CD4-positive, alpha-beta T cell treated with Interleukin-2 at 100 ng/mL for 4 hours (primary cell): ENCODE data around the gene ST6GALNAC3.
"Not testable (repeated sequence)": the region's sequence is repeated elsewhere in the genome, so short reads cannot be mapped to it uniquely, and the experiment has no call there.

Experiments
- DNase-seq: peaks from one replicate; pipeline ENCODE4 v3.0.0-alpha.2; 2020; ENCODE audit warnings: low spot score

The ST6GALNAC3 gene

DNA sequence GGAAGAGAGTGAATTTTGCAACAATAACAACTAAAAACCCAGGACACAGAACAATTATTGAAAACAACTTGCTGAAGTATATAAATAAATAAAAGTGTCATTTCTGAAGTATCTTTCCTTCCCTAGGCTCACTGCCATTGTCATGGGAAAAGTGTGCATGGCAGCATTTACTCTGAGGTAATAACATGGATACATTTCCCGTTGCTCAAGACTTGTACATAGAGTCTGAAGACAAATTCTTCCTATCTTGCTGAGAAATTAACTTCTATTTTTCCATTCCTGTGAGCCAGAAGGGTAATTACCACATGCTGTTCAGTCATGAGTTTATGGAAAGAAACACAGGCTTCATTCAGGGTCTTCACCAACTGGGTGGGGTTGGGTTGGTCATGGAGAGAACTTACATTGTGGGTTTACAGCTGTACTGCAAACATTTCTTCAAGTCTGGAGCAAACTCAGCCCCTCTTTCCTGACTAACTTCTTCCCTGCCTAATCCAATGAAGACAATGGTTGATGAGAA is 32.2 kb downstream of the ST6GALNAC3 start:
- DNase-seq = no peak

DNA sequence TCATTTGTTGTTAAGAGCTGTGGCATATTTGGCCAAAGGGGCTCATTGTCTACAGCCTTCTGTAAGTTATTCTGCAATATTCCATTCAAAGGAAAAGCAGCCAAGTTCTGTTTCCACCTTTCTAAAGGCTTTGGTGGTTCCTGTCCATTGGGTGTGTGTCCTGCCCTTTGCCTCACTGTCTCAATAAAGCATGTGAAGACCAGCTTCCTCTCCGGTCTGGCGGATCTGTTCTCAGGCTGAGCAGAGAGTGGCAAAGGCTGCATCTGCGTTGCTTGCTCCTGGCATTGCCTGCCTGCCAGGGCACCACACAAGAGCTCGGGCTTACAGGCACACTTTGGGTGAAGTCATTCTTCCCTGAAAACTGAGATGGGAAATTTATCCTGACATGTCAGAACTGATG is 34.9 kb downstream of the ST6GALNAC3 start:
- DNase-seq = no peak

DNA sequence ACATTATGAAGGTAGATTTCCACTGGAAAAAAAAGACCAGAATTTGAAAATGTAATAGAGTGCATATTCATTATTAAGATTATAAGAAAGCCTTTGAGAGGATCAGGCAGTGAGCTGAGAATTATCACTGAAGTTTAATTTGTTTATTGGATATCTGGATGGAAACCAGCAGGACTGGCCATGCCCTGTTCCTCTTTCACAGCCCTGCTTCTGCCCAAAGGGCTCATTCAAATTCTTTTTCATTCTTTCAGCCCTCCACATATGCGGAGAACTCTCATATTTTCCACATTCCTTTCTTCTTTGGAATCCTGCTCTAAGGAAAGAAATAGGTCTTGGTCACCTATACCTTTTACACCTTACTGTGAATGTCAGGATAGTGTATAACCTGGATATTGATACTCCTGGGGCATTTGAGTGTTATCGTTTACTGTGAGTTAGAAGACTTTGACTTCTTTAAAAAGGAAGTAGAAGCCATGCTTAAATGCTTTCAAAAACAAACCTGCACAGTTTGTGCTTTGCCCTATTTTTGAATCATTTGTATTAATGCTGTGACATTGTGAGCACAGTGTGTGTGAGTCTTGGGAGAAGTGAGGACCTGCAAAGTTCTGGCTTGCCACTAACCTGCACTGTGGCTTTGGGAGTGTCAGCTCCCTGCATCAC is 35.5 kb downstream of the ST6GALNAC3 start:
- DNase-seq = no peak

DNA sequence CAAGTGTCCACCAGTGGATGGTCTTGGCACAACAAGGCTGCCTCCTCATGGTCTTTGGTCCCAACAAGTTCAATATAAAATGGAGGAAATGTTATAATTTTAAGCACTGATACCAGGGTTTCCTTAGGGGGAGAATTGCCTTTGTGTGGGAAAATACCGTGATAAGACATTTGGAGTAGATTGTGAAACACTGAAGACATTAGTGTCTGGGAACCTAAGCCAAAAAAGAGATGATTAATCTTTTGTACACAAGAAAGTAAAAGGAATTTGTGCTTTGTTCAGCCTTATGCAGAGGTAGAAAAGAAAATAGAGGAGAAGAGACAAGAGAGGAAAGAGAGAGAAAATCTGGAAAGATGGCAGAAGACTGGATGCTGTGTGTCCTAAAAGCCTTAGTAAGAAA is 36.1 kb downstream of the ST6GALNAC3 start:
- DNase-seq = no peak

DNA sequence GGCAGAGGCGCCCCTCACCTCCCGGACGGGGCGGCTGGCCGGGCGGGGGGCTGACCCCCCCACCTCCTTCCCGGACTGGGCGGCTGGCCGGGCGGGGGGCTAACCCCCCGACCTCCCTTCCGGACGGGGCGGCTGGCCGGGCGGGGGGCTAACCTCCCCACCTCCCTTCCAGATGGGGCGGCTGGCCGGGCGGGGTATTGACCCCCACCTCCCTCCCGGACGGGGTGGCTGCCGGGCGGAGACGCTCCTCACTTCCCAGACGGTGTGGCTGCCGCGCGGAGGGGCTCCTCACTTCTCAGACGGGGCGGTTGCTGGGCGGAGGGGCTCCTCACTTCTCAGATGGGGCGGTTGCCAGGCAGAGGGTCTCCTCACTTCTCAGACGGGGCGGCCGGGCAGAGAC is 37.8 kb downstream of the ST6GALNAC3 start:
- DNase-seq = not testable (repeated sequence)

DNA sequence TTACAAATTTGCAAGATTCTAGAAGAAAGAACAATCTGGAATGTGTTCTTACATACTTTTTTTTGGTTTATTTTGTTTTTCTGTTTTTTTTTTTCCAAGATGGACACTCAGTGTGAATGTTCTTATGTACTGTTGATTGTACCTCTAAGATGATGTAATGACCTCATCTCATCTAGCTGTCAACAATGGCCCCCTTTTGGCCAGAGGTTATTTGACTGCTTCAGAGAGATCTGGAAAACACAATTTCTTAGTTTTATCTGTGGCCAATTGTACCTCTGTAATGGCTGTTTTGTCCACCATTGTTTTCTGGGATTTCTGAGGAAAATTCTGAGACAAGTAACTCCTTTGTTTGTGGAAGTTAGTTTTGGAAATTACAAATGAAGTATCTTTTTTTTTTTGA is 38.9 kb downstream of the ST6GALNAC3 start:
- DNase-seq = no peak

DNA sequence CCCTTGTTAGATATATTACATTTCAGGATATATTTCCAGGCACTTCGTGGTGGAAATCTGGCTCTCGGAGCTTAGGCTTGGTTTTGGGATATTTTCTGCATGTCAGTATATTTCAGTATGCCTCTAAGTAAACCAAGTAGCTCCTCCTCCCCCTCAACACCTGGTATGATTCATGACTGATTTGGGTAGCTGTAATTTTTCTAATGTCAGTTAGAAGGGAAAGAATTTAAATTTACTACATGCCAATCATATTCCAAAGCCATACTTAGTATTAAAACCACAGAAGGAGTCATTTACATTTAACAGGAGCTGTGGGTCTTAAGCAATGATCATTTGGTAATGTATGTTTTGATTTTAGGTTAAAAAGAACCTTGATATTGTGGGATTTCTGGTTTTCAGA is 40.6 kb downstream of the ST6GALNAC3 start:
- no peak for DNase-seq

DNA sequence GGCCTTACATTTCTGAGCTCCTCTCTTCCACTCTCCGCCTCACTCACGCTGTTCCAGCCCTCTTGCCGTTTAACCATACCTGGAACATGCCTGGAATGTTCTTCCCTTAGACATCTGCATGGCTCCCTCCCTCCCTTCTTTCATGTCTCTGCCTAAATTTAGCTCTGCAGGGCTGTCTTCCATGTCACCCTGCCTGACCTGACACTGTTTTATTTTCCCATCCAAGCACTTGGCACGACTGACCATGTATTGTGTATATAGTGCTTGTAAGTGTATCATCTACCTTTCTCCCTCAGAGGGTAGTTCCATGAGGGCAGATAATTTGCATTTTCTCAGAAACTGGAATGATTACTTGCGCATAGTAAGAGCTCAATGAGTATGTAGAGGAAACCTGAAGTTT is 47.3 kb downstream of the ST6GALNAC3 start:
- DNase-seq = no peak

DNA sequence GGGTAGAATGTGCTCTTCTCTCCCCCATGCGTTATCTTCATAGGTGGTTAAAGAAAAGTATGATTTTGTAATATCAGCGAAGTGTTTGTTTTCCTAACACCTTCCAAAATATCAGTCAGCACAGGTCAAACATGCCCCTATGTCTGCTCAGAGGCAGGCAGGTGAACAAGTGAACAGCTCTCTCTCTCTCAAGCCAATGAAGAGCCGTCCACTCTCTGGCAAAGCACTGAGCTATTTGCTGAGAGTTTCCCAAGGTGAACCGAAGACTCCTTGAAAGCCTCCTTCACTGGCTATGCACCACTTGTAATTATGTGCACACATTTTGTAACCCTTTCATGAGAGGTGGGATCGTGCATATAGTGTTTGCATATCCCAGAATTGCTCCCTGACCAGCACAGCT is 47.7 kb downstream of the ST6GALNAC3 start:
- DNase-seq = no peak

DNA sequence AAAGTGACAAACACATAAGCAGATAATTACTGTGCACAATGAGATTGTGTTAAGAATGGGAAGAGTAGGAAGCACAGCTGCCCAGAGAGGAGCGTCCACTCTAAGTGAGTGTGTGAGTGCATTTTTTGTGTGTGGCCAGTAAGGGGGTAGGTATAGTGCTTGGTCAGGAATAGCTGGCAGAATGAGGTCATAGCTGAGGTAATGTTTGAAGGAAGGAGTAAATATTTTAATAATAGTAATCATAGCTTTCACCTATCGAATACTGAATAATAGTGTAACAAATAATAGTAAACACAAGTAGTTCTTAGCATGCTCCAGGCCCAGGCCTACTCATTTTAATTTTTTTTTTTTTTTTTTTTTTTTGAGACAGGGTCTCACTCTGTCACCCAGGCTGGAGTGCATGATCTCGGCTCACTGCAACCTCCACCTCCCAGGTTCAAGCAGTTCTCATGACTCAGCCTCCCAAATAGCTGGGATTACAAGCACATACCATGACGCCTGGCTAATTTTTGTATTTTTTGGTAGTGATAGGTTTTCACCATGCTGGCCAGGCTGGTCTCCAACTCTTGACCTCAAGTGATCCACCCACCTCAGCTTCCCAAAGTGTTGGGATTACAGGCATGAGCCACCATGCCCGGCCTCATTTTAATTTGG is 49.0 kb downstream of the ST6GALNAC3 start:
- DNase-seq = not testable (repeated sequence)

DNA sequence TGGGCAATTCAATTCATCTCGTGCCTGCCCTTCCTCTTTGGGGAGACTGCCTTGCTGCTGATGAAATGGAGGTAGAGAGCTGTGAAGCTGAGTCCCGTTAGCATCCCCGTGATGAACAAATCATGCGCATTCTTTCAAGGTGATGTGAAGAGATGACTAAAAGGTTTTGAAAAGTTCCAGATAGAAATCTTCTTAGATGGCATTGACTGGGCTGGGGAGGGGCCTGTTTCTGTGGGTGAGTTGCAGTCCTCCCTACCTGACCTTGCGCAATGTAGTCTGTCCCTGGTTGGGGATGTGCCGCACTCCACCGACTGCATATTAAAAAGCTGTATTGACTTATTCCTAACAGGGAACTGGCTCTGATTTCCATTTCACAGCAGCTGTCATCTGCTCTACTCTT is 49.6 kb downstream of the ST6GALNAC3 start:
- DNase-seq = no peak

DNA sequence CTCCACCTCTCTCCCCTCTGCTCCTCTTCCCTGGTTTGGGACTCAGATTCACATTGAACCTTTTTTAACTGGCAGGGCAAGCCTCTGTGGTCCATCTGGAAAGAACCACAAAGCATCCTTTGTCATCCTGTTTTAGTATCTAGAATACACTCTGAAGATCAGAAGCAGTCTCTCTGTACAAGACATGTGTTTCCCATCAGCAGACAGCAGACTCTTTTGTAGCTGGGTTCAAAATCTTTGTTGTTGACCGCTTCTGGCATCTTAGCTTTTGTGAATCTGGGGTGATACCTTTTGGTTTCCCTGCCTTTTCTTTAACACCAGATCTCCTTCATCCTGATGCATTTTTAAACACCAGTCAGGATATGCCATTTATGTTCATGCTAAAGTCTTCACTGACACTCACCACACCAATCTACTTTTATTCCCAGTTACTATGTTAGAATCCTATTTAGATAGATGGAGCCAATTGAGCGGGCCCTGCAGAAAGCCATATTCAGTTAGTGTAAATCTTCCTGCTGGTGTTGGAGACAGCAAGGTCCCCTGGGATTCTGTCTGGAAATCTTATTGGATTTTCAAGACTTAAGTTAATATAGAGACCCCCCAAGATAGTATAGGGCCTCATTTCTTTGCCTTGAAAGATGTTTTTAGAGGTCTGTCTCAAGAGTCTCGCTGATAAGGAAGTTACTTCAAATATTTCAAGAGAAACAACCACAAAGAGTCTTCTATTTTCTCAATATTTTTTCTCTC is 51.1 kb downstream of the ST6GALNAC3 start:
- no peak for DNase-seq

DNA sequence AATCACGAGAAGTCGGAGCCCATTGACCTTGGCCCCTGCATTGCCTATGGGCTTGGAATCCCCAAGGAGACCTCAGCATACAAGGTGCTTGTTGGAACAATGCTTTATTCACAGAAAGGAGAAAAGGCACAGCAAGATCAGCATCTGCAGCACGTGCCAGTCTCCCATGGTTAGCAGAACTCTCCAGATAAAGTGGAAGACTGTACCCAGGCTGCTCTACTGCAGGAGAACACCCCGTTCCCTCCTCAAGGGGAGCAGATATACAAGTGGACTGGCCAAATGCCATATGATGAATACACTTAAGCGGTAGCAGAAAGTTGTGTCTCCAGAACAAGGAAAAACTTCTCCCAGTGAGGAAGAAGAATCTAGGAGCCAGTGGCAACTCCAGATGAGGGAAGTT is 53.5 kb downstream of the ST6GALNAC3 start:
- no peak for DNase-seq

DNA sequence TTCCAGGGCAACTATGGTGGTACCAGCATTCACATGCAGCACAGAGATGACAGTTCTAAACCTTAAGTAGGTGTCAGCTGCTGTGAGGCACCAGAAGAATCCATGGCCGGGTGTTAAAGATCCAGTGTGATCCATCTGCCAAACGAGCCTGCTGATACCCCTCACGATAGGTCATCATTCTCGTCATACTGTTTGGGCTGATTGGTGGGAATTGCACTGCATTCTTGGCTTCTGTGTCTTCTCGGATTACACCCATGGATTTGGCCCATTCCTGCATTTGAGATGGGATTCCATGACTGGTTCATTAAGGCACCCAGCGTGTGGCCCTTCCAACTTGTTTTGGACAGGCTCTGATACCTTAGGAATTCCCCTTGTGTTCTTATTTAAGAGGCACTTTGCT is 55.2 kb downstream of the ST6GALNAC3 start:
- DNase-seq = no peak

DNA sequence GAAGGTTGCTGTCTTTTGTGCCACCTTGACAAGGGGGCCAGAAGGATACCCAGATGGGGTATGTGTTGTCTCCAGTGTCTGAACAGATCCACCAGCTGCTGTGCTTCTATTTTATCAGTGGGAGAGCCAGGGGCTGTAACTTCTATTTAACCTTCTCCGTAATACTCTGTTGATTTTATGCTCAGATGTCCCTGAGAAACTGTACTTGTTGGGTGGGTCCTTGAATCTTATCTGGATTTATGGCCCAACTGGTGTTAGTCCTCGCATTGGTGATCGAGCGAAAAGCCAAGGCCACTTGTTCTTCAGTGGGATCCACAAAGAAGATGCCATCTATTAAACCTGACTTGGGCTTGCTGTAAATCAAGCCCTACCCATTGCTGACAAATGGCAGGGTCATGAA is 56.4 kb downstream of the ST6GALNAC3 start:
- DNase-seq = no peak

DNA sequence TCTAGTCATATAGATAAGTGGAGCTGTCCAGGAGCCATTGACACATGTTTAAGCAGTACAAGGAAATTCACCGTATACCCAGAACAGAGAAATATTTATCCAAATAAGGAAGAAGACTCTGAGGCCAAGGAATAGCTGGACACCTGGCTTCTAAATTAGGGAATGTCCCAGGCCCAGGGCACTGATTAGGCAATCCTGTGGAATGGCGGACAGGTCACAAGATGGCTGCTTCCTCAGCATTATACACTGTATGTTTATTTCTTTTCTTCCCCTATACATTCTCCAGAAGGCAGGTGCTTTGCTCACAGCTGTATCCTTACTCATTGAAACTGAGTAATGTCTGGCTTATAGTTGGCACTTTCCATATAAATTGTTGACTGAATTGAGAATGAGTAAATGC is 59.4 kb downstream of the ST6GALNAC3 start:
- DNase-seq = no peak

DNA sequence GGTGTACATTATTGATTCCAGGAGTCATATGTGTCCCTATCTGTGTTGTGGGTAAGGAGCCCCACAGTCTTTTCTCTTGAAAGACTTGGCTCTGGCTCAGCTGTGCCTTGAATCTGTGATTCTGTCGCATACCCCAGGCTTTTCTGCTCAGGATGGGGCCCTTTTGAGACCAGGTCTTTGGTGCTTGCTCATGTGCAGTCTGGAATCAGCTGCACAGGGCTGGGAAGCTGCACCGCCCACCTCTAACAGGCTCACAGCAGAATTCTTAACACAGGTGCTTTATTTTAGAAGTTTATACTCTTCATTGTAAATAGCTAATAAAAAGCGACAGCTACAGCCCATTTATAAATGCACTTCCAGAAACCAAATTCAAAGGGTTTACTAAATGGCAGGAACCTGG is 61.3 kb downstream of the ST6GALNAC3 start:
- no peak for DNase-seq

DNA sequence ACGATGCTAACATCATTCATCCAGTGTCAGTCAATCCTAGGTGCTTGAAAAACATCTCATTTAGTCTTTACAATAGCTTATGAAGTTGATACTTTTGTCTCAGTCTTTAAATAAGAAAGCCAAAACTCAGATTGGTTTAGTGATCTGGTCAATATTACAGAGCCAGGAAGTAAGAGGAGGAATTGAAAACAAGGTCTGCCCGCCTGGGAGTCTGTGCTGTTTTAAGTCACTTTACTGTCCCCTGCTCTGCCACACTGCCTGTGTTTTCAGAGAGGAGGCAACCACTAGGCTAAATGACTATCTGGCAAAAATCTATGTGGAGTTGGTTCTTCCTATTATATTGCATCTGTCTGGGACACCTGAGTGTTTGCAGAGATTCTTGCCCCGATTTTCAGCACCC is 62.3 kb downstream of the ST6GALNAC3 start:
- no peak for DNase-seq

DNA sequence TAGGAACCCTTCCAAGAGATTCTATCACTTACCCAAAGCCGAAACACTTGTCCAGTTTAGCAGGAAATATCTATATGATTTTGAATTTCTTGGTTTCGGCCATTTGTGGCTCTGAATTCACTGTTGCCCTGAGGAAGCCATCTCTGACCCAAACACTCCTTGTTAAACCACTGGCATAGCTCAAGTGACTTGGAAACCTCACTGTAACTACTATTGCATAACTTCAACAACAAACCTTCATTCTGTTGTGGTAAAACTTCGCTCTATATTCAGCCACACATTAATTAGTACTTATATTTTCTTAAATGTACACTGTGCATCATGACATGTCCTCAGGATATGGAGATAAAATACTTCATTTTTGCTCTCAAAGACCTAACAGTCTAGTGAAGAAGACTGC is 63.2 kb downstream of the ST6GALNAC3 start:
- DNase-seq = no peak

DNA sequence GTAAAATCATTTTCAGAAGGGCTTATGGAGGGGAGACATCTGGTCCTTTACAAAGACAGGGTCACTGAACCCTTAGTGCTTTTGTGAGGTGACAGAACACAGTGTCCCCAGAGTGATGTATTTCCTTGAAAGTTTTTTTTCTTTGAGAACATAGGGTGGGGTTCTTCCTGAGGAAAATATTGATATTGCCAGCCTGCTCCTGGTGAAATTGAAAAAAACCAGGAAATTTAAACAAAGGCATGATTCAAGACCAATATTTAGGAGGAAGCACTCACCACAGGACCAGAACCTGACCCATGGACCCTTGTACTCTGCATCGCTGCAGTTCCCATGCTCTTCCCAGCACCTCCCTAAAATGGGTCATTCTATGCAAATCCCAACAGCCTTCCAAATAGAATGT is 63.7 kb downstream of the ST6GALNAC3 start:
- DNase-seq = no peak

DNA sequence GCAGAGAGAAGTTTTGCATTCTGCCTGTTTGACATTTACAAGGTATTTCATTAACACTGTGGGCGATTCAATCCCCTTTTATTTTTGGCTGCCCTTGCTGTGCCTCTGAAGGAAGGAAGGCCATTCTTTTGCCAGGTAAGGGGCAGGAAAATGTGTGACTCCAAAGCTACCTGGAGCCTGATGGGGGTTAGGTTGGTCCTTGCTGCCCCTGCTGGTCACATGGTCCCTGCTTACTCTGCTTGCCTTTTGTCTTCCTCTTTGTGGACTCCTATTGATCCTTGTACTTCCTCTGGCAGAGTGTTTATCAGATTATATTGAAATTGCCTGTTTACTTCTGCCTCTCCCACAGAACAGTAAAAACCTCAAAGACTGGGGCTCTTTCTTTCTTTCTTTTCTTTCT is 65.7 kb downstream of the ST6GALNAC3 start:
- DNase-seq = no peak

DNA sequence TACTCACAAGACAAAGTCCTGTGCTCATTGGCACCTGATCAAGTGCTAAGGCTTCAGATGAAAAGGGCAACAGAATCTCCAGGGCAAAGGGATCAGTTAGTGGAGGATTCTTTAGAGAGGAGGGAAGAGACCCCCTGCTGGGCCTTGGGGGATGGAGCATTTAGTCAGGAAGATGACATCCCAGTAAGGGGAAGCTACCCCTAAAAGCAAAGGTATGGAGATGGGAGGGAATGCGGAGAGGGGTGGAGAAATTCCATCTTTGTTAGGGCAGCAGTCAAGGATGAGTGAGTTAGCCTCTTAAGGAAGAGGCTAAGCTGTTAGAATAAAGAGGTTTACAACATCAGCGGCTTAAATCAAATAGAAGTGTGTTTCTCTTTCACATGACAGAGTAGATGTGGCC is 67.4 kb downstream of the ST6GALNAC3 start:
- DNase-seq = no peak
